Endothelial cell of umbilical vein (primary cell): Measurements from ENCODE around the gene CGAS.

Experiments
- EZH2 ChIP-seq: IDR thresholded peaks from 2 replicates; pipeline ENCODE4 v1.6.1; 2012; ENCODE audit warnings: borderline replicate concordance, low read depth, mild to moderate bottlenecking, moderate library complexity, low read length, inconsistent platforms; ENCODE audit not compliant: severe bottlenecking
- POLR2A ChIP-seq: IDR thresholded peaks from 2 replicates; pipeline ENCODE4 v1.6.1; 2012; ENCODE audit warnings: low read depth, mild to moderate bottlenecking, control low read depth, low read length
- TF ChIP-seq, protein P1 (sequence below), 2 donors: IDR thresholded peaks; 1 replicate in 1 of 2; 2 replicates in 1 of 2; pipeline ENCODE4 v1.5.1; 2011; ENCODE audit warnings: low read length in 2 of 2, mild to moderate bottlenecking in 2 of 2, moderate library complexity in 2 of 2, control low read depth in 1 of 2, inconsistent platforms in 1 of 2, low read depth in 1 of 2; ENCODE audit not compliant: insufficient read depth in 1 of 2; ENCODE audit errors: extremely low read depth in 1 of 2

GRCh38 chr6:73471686-73472290 lies 19.7 kb upstream of the CGAS start:
- TF ChIP-seq, protein P1, sequence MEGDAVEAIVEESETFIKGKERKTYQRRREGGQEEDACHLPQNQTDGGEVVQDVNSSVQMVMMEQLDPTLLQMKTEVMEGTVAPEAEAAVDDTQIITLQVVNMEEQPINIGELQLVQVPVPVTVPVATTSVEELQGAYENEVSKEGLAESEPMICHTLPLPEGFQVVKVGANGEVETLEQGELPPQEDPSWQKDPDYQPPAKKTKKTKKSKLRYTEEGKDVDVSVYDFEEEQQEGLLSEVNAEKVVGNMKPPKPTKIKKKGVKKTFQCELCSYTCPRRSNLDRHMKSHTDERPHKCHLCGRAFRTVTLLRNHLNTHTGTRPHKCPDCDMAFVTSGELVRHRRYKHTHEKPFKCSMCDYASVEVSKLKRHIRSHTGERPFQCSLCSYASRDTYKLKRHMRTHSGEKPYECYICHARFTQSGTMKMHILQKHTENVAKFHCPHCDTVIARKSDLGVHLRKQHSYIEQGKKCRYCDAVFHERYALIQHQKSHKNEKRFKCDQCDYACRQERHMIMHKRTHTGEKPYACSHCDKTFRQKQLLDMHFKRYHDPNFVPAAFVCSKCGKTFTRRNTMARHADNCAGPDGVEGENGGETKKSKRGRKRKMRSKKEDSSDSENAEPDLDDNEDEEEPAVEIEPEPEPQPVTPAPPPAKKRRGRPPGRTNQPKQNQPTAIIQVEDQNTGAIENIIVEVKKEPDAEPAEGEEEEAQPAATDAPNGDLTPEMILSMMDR (IDR thresholded peaks at IDR 0.05; ENCODE audit: extremely low read depth in 1 of 2, insufficient read depth in 1 of 2, low read depth in 1 of 2, low read length in 2 of 2): no peak
- no peak for TF ChIP-seq POLR2A
- TF ChIP-seq EZH2: no peak
